GM21619 (cell line): ENCODE results near the gene CNPY1.

ENCODE experiments used
- ATAC-seq: cut with Tn5 transposase; IDR thresholded peaks from one replicate; pipeline ENCODE4 v1.9.1; 2021; ENCODE audit not compliant: unreplicated experiment

Gene CNPY1

GRCh38 chr7:155560196-155560885 is 14.0 kb upstream of the CNPY1 start:
- no peak for ATAC-seq

GRCh38 chr7:155559519-155560108 is 13.3 kb upstream of the CNPY1 start:
- ATAC-seq: no peak

DNA sequence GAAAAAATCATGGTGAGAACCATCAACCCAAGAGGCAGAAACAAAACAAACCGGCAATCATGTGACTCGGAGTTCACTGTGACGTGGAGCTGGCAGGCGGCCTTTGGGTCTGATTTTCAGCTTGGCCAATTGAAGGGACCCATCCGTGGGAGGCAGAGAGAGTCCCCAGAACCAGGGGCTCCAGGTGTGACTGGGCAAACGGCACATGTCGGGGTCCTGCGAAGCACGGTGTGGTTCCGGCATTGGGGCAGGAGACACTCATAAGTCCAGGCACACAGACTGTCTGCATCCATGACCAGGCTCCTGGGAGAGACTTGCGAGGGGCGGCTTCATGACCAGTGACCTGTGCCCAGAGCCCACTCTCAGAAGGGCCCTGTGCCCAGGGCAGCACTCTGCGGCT is 12.6 kb upstream of the CNPY1 start:
- ATAC-seq: no peak

GRCh38 chr7:155558351-155558750 is 12.0 kb upstream of the CNPY1 start:
- no peak for ATAC-seq

DNA sequence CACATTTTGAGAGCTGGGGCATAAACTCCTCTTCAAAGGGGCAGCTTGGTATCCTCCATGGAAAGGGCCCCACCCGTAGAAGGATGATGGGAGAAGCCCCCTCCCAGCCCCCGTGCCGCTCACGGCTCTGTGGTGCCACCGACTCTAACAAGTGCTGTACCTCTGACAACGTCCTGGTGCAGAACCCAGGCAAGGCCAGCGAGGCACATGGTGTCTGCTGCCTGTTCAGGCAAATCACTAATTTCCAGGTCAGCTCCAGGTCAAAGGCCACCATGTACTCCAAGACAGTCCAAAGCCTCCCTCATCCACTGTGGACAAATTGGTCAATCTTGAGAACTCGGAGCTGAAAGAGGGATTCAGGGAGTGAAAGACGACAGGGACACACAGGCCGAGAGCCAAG is 11.4 kb upstream of the CNPY1 start:
- no peak for ATAC-seq

GRCh38 chr7:155556763-155557162 is 10.4 kb upstream of the CNPY1 start:
- no peak for ATAC-seq

DNA sequence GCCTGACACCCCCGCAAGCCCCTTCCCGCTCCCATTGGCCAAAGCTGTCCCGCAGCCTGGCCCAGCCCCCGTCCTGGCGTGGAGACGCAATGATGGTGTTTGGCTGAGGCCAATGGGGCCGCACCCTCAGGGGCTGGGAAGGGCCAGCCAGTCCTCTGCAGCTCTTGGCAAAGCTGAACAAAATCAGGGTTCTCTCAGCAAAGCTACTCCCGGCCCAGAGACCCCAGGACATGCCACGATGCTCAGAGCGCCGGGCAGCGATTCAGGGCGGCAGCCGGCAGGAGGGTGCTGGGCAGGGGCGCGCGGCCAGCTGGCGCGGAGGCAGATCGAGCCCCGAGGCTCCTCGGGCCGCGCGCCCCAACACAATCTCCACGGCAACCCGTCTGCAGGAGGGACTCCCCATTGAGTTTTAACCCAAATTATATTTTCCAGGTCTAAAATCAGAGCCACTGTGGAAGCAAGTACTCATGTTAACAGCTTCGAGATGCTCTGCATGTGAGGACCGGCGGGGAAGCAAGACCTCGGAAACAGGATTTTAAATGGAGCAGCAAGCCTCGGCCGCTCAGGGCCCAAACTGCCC is 8.8 kb upstream of the CNPY1 start:
- no peak for ATAC-seq

DNA sequence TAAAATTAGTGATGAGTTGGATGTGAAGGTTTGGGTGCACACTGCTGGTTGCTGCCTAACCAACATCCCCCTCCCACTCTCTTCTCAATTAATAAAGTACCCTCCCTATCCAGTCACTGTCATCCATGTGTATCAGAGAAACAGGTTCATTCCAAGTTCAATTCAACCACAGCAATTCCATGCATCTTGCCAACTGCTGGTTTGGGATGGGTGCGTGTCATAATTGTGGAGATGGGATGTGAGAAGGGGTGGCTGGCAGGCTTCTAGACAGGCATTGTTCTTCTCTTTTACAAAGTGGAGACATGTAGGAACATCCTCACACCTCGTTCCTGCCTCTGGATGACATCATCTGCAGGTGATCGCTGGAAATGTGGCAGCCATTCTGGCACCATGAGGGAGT is 7.5 kb upstream of the CNPY1 start:
- ATAC-seq: no peak

DNA sequence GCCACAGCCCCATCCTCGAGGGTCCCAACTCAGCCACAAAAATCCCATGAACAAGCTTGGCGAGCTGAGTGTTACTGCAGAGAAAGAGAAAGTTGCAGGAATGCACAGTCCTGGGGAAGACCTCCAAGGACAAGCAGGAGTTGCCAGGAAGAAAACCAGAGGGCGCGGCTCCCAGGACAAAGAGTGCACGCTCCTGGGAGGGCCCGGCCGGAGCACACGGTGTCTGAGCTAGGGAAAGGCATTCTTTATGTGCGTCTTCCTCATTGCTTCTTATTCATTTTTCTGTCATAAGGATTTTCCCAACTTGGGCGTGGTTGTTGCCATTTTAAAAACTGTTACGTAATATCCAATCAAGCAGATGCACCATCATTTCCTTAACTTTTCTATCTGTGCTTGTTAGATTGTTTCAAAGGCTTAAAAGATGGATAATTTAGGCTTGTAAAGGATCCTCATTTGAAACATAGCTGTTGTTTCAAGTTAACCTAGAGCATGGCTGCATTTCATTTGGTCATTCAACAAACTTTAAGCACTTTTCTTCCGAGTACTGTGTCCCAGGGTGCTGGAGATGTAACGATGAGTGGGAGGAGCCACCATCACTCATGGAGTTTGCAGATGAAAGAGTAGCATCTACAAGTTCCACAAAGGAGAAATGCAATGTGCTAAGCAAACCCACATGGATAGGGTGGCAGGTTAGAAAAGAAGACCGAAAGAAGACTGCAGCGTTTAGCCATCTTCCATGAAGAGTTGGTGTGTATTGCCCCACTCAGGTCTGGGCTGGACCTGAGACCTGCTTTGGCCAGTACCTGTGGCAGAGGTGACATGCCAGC is 5.6 kb upstream of the CNPY1 start:
- ATAC-seq: no peak

- no peak for ATAC-seq
Observed at GRCh38 chr7:155550916-155551315, 4.6 kb upstream of the CNPY1 start.

DNA sequence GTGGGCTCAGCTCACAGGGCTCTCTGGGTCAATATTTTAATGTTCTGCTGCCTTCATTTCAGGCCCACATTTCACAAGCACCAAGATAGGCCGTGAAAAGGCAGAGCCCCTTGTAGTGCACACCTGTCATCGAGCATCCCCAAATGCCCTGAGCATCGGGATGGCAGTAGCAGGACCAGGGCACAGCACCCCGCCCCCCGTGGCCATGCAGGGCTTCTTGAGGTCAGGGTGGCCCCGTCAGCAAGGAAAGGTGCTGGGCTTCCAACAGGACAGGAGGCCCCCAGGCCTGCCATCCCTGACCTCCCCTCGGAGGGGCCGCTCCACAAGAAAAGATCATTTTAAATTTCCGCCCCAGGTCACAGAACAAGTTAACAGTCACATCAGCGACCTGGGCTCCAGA is 2.9 kb upstream of the CNPY1 start:
- no peak for ATAC-seq

GRCh38 chr7:155547161-155547791 is 917 bp upstream of the CNPY1 start:
- no peak for ATAC-seq

- no peak for ATAC-seq
Observed at GRCh38 chr7:155545348-155545747, 1.0 kb downstream of the CNPY1 start.

GRCh38 chr7:155544485-155544884 is 1.9 kb downstream of the CNPY1 start:
- no peak for ATAC-seq

DNA sequence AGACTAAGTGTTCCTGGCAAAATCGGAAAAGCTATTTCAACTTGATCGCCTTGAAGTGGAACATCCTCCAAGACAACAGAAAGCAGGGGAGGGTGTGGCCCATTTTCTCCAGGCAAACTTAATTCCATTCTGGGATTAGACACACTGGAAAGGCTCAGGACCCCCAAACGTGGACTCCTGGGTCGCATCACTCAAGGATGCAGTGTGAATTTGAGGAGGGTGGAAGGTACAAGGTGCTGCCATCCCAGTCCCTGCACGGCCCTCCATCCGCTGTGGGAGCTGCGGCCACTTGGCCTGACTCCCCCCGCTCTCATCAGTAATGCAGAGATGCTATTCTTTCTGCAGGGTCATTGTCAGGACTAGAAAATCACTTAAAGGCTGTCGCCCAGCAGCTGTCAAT is 2.4 kb downstream of the CNPY1 start:
- no peak for ATAC-seq

DNA sequence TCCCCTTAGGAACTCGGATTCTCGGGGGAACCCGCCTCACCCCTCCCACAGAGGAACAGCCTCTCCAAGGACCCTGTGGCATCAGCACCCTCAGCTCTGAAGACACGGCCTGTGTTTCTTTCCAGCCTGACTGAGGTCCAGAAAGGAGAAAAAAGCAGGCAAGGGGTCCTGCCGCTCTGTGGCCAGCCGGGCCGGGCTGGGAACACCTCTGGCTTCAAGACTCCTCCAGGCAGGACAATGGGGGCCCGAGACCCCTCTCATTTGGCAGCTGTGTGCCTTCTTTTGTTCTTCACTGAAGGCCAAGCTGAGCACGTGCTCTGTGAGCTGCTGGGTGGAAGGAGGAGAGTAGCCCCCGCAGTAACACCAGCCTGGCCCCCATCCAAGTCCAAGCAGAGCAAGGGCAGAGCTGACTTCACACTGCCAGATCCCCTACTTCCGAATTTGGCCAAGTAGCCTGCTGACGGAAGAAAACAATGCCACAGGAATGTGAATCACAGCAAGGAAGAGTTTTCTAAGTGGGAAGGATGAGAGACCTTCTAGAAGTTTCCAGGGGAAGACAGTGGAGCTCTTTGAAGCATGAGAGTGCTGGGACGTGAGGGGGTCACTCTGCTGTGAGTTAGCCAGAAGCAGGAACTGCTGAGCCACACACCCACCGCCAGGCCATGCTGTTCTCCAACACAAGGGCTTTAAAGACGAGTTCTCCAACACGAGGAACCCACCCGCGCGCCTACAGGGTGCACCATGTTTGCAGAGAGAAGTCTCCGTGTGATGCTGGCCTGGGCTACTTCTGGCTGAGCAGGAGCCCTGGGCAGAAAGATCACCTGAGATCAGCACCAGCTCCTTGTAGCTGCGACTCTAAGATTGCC is 3.1 kb downstream of the CNPY1 start:
- no peak for ATAC-seq

DNA sequence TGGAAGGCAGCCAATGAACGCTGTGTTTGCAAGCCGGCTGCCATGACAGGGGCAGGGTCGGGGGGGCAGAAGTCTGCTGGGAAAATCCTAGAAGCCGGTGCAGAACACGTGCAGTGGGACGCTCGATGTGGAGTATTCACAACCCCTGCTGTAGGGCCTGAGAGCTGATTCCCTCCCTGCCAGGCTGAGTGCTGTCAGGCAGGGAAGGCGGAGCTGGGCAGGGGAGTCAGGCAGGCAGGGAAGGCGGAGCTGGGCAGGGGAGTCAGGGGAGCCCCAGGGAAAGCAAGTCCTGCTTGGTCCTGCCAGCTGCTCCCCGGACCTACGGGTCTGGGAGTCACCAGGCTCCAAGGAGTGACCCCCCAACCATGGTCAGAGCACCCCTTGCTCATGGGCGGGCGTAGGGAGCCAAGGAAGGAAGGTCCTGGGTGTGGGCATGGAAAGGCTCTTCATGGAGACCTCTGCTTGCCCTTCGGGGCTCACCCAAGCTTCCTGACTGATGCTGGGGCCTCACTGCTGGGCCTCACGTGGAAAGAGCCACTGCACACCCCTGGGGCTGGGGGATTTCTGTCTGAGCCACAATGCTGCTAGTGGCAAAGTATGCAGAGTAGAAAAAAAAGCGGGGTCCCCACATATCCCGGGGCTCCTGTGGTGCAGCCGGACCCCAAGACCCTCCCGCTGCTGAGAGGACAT is 4.2 kb downstream of the CNPY1 start:
- ATAC-seq: no peak

- ATAC-seq: no peak
Observed at GRCh38 chr7:155540553-155540952, 5.8 kb downstream of the CNPY1 start.

- ATAC-seq: no peak
Observed at GRCh38 chr7:155538293-155538692, 8.1 kb downstream of the CNPY1 start.

GRCh38 chr7:155536451-155536850 is 9.9 kb downstream of the CNPY1 start:
- ATAC-seq: no peak
